GM12878 (cell line): ENCODE results near the gene NELFB. TPM values are rescaled to one million over a fixed set of nuclear protein-coding genes. Genes with fewer than 3 reads are reported as not detected.

Source experiments
- BACH1 ChIP-seq: fragments of 450-650 bp; IDR thresholded peaks from 2 replicates; pipeline ENCODE4 v1.6.1; 2017; ENCODE audit warnings: mild to moderate bottlenecking, borderline replicate concordance
- BCL11A ChIP-seq: IDR thresholded peaks from 2 replicates; pipeline ENCODE4 v1.6.1; 2011; ENCODE audit warnings: low read depth, low read length
- BHLHE40 ChIP-seq, 2 experiments: fragments of 450-650 bp in 1 of 2; IDR thresholded peaks; 2 replicates each; pipeline ENCODE4 v1.6.1; 2011 to 2017; ENCODE audit warnings: low read depth in 2 of 2, borderline replicate concordance in 1 of 2, improper control_type of control experiment in 1 of 2, low read length in 1 of 2, mild to moderate bottlenecking in 1 of 2
- CBX3 ChIP-seq: fragments of 200-600 bp; sonication (generic); IDR thresholded peaks from 2 replicates; pipeline ENCODE4 v1.6.1; 2016; ENCODE audit warnings: low read depth, borderline replicate concordance
- E2F8 ChIP-seq: fragments of 450-650 bp; IDR thresholded peaks from 2 replicates; pipeline ENCODE4 v1.6.1; 2018; ENCODE audit warnings: mild to moderate bottlenecking, low read depth, moderate library complexity; ENCODE audit not compliant: partially characterized antibody
- HCFC1 ChIP-seq: fragments of 150-350 bp; IDR thresholded peaks from 2 replicates; pipeline ENCODE4 v1.6.1; 2014; ENCODE audit warnings: low read length
- HDAC6 ChIP-seq: fragments of 200-600 bp; sonication (generic); IDR thresholded peaks from one replicate; pipeline ENCODE4 v1.8.0; 2017; ENCODE audit warnings: antibody characterized with exemption; ENCODE audit not compliant: unreplicated experiment
- IRF3 ChIP-seq: fragments of 450-650 bp; IDR thresholded peaks from 2 replicates; pipeline ENCODE4 v1.6.1; 2014; ENCODE audit warnings: mild to moderate bottlenecking
- NBN ChIP-seq: fragments of 450-650 bp; IDR thresholded peaks from 2 replicates; pipeline ENCODE4 v1.6.1; 2016
- NKRF ChIP-seq: fragments of 450-650 bp; conservative IDR thresholded peaks from 2 replicates; pipeline ENCODE4 v1.6.1; 2017; ENCODE audit warnings: mild to moderate bottlenecking, moderate library complexity
- POLR2AphosphoS5 ChIP-seq: IDR thresholded peaks from 2 replicates; pipeline ENCODE4 v1.6.1; 2011; ENCODE audit warnings: mild to moderate bottlenecking, low read length, inconsistent platforms
- RELA ChIP-seq: fragments of 450-650 bp; IDR thresholded peaks from 2 replicates; pipeline ENCODE4 v1.8.0; 2014; ENCODE audit warnings: borderline replicate concordance; ENCODE audit not compliant: partially characterized antibody
- RUNX3 ChIP-seq: IDR thresholded peaks from 2 replicates; pipeline ENCODE4 v1.6.1; 2012; ENCODE audit warnings: low read length, inconsistent platforms
- SRF ChIP-seq, 2 experiments: IDR thresholded peaks; 2 replicates each; pipeline ENCODE4 v1.6.1; 2011; ENCODE audit warnings: low read depth in 2 of 2, low read length in 2 of 2, mild to moderate bottlenecking in 1 of 2, moderate library complexity in 1 of 2
- TAF1 ChIP-seq: IDR thresholded peaks from 2 replicates; pipeline ENCODE4 v1.6.1; 2011; ENCODE audit warnings: mild to moderate bottlenecking, low read depth, low read length, borderline replicate concordance
- TARDBP ChIP-seq: IDR thresholded peaks from 2 replicates; pipeline ENCODE4 v1.6.1; 2016; ENCODE audit warnings: borderline replicate concordance
- ZNF207 ChIP-seq: fragments of 450-650 bp; IDR thresholded peaks from 2 replicates; pipeline ENCODE4 v1.6.1; 2014; ENCODE audit warnings: antibody characterized with exemption, mild to moderate bottlenecking, borderline replicate concordance
- polyA plus RNA-seq, 11 experiments: library from polyadenylated mRNA; depleted of rRNA in 4 of 11; unstranded in 6 of 11; stranded (reverse) in 5 of 11; fragments of >200 nt; fragmentation: Nextera tagmentation in 4 of 11; fragmentation: Illumina TruSeq in 1 of 11; extraction: Ambion mirVana in 4 of 11; extraction: Trizol in 1 of 11; gene quantifications; 1 replicate in 1 of 11; 2 replicates in 10 of 11; pipeline versions ENCODE4 v1.2.1 to v1.2.3, GENCODE V29; 2011 to 2016; ENCODE audit warnings: inconsistent platforms in 2 of 11, missing spikeins in 2 of 11, low read depth in 1 of 11
- total RNA-seq, 4 experiments: library from RNA; depleted of rRNA in 3 of 4; stranded (reverse); fragments of >200 nt in 3 of 4; fragmentation: Illumina TruSeq in 1 of 4; extraction: Trizol in 1 of 4; gene quantifications; 2 replicates each; pipeline versions ENCODE4 v1.2.1 to v1.2.3, GENCODE V29; 2013 to 2021
- TF ChIP-seq, protein P1 (sequence below): fragments of 450-650 bp; IDR thresholded peaks from 2 replicates; pipeline ENCODE4 v1.6.1; 2016; ENCODE audit warnings: mild to moderate bottlenecking
- TF ChIP-seq, protein P2 (sequence below): fragments of 450-650 bp; formaldehyde crosslinking; IDR thresholded peaks from 2 replicates; pipeline ENCODE4 v1.5.0; 2022; ENCODE audit warnings: mild to moderate bottlenecking, missing genetic modification characterization

Gene NELFB
- total and polyA plus RNA-seq, 10 of the 15 experiments (the other 5 are each of a cell fraction or from before 2014, with no cell fraction given), result 0.19 to 63.4 (median 30.9) TPM

DNA sequence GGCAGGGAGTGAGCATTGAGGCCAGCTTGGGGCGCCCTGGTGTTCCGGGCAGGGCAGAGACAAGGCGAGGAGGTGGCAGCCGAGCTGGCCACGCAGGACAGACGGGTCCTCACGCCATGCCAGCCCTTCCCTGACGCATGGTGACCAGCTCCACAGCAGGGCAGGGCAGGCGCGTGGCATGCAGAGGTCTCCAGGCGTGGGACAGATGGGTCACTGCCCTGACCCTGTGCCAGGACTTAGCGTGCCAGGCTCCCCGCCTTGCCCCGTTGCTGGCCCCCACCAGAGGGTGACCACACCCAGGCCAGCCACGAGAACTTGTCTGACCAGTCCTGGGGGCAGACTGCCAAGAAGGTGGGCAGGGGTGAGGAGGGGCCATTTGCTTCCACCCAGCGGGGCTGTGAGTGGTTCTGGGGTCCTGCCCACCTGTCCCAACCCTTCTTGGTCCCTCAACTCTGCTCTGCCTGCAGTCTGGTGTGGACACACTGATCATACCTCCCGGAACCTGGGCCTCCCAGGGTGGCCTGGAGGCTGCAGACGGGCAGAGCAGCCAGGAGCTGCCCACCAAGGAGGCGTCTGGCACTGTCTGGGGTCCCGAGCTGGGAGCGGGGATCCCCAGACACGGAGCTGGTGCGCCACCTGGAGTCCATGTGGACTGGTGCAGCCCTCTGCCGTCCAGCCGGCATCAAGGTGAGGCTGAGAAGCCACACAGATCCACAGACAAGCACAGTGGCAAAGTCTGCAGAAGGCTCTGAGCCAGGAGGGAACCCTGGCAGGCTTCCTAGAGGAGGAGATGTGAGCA, 27.9 kb upstream of the NELFB start, which contains the start of gene RNF224 (continued):
- TF ChIP-seq IRF3, result no peak
- peak; percentile 72 for TF ChIP-seq RELA
- TF ChIP-seq TAF1, result no peak
- TF ChIP-seq HCFC1, result no peak
- TF ChIP-seq SRF (IDR thresholded peaks at IDR 0.05; ENCODE audit: low read depth in 2 of 2, low read length in 2 of 2), result 0 out of 4 replicates have a peak, but pooled peaks of 1 of the 2 experiments have one; percentile 2
- TF ChIP-seq BHLHE40 (IDR thresholded peaks at IDR 0.05; ENCODE audit: borderline replicate concordance in 1 of 2, low read depth in 2 of 2, low read length in 1 of 2), result peak in 1 of 2 experiments; percentile 34; a peak in 1 of 4 replicates
- TF ChIP-seq RUNX3, result no peak
- no peak for TF ChIP-seq BACH1
- TF ChIP-seq TARDBP, result 0 out of 2 replicates have a peak, but pooled peaks have one; percentile 41
- TF ChIP-seq, protein P1, sequence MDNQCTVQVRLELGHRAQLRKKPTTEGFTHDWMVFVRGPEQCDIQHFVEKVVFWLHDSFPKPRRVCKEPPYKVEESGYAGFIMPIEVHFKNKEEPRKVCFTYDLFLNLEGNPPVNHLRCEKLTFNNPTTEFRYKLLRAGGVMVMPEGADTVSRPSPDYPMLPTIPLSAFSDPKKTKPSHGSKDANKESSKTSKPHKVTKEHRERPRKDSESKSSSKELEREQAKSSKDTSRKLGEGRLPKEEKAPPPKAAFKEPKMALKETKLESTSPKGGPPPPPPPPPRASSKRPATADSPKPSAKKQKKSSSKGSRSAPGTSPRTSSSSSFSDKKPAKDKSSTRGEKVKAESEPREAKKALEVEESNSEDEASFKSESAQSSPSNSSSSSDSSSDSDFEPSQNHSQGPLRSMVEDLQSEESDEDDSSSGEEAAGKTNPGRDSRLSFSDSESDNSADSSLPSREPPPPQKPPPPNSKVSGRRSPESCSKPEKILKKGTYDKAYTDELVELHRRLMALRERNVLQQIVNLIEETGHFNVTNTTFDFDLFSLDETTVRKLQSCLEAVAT, result no peak
- 0 out of 2 replicates have a peak, but pooled peaks have one; percentile 32 for TF ChIP-seq NBN
- no peak for TF ChIP-seq HDAC6
- no peak for TF ChIP-seq E2F8
- TF ChIP-seq, protein P2, sequence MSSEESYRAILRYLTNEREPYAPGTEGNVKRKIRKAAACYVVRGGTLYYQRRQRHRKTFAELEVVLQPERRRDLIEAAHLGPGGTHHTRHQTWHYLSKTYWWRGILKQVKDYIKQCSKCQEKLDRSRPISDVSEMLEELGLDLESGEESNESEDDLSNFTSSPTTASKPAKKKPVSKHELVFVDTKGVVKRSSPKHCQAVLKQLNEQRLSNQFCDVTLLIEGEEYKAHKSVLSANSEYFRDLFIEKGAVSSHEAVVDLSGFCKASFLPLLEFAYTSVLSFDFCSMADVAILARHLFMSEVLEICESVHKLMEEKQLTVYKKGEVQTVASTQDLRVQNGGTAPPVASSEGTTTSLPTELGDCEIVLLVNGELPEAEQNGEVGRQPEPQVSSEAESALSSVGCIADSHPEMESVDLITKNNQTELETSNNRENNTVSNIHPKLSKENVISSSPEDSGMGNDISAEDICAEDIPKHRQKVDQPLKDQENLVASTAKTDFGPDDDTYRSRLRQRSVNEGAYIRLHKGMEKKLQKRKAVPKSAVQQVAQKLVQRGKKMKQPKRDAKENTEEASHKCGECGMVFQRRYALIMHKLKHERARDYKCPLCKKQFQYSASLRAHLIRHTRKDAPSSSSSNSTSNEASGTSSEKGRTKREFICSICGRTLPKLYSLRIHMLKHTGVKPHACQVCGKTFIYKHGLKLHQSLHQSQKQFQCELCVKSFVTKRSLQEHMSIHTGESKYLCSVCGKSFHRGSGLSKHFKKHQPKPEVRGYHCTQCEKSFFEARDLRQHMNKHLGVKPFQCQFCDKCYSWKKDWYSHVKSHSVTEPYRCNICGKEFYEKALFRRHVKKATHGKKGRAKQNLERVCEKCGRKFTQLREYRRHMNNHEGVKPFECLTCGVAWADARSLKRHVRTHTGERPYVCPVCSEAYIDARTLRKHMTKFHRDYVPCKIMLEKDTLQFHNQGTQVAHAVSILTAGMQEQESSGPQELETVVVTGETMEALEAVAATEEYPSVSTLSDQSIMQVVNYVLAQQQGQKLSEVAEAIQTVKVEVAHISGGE (CRISPR knock-in tag), result no peak
- TF ChIP-seq NKRF, result no peak
- TF ChIP-seq POLR2AphosphoS5, result no peak
- 0 out of 2 replicates have a peak, but pooled peaks have one; percentile 30 for TF ChIP-seq ZNF207
- no peak for TF ChIP-seq BCL11A
- no peak for TF ChIP-seq CBX3
